ENCODE results near the gene OR7G2. TPM values are rescaled to one million over a fixed set of nuclear protein-coding genes. Genes with fewer than 3 reads are reported as not detected.
"Not testable (repeated sequence)": the region's sequence is repeated elsewhere in the genome, so short reads cannot be mapped to it uniquely, and the experiment has no call there.

The OR7G2 gene
- total RNA-seq, 2 experiments from 2014 or later, result not detected

GRCh38 chr19:9076901-9077300 is 30.4 kb downstream of the OR7G2 start:
- CTCF ChIA-PET, result no interaction called here
- POLR2A ChIA-PET, result no interaction called here

- CTCF ChIA-PET, result no interaction called here
- POLR2A ChIA-PET, result no interaction called here
Observed at GRCh38 chr19:9075064-9075949, 32.0 kb downstream of the OR7G2 start.

- ChIA-PET CTCF (no interaction called here), POLR2A (no interaction called here)
Observed at GRCh38 chr19:9073806-9074205, 33.5 kb downstream of the OR7G2 start.

GRCh38 chr19:9071720-9072119 is 35.6 kb downstream of the OR7G2 start:
- POLR2A ChIA-PET, CTCF ChIA-PET: not testable (repeated sequence)

- ChIA-PET CTCF (interaction anchor here (0.7 kb wide), 1 partner anchor 646 kb away, joined by 3 read pairs; no protein-coding TSS in a partner anchor), POLR2A (no interaction called here)
Observed at GRCh38 chr19:9070066-9070465, 37.2 kb downstream of the OR7G2 start.

- CTCF ChIA-PET, result no interaction called here
- POLR2A ChIA-PET, result no interaction called here
Observed at GRCh38 chr19:9065457-9066014, 41.7 kb downstream of the OR7G2 start.

GRCh38 chr19:9061879-9062278 is 45.4 kb downstream of the OR7G2 start:
- POLR2A ChIA-PET, result no interaction called here

GRCh38 chr19:9060564-9061340 is 46.5 kb downstream of the OR7G2 start:
- ChIA-PET CTCF (no interaction called here), POLR2A (no interaction called here)

More at GRCh38 chr19:9061879-9062278, 45.4 kb downstream of the OR7G2 start:
- CTCF ChIA-PET, result interaction anchor here (0.6 kb wide), 1 partner anchor 364 kb away, joined by 3 read pairs; no protein-coding TSS in a partner anchor

GRCh38 chr19:9058905-9059667 is 48.2 kb downstream of the OR7G2 start:
- CTCF ChIA-PET, result no interaction called here
- POLR2A ChIA-PET, result interaction anchor here (0.6 kb wide), 2 partner anchors 47 to 370 kb away, joined by 3 read pairs; no protein-coding TSS in a partner anchor

- ChIA-PET POLR2A (interaction anchor here (0.7 kb wide), 1 partner anchor 111 kb away, joined by 3 read pairs; no protein-coding TSS in a partner anchor), CTCF (no interaction called here)
Observed at GRCh38 chr19:9057505-9058258, 49.6 kb downstream of the OR7G2 start.

GRCh38 chr19:9056131-9056530 is 51.1 kb downstream of the OR7G2 start:
- POLR2A ChIA-PET, CTCF ChIA-PET: not testable (repeated sequence)

- ChIA-PET CTCF (no interaction called here), POLR2A (no interaction called here)
Observed at GRCh38 chr19:9054765-9055164, 52.5 kb downstream of the OR7G2 start.

GRCh38 chr19:9054207-9054606 is 53.1 kb downstream of the OR7G2 start:
- CTCF ChIA-PET, result no interaction called here

GRCh38 chr19:9053674-9054073 is 53.6 kb downstream of the OR7G2 start:
- POLR2A ChIA-PET, CTCF ChIA-PET: not testable (repeated sequence)

More at GRCh38 chr19:9054207-9054606, 53.1 kb downstream of the OR7G2 start:
- POLR2A ChIA-PET, result no interaction called here

GRCh38 chr19:9052894-9053293 is 54.4 kb downstream of the OR7G2 start:
- CTCF ChIA-PET, result no interaction called here
- POLR2A ChIA-PET, result no interaction called here

All from activated CD8-positive, alpha-beta memory T cell treated with anti-CD3 and anti-CD28 coated beads for 36 hours (primary cell).